8988T (cell line): ENCODE measurements around the gene GTF2IRD1.
A peak's percentile ranks its signal among the peaks of the same experiment; 100 is the strongest.
"Not testable (repeated sequence)": the region's sequence is repeated elsewhere in the genome, so short reads cannot be mapped to it uniquely, and the experiment has no call there.

Experiments used
- DNase-seq: peaks from one replicate; pipeline ENCODE4 v3.0.0; 2011

GTF2IRD1 gene, protein sequence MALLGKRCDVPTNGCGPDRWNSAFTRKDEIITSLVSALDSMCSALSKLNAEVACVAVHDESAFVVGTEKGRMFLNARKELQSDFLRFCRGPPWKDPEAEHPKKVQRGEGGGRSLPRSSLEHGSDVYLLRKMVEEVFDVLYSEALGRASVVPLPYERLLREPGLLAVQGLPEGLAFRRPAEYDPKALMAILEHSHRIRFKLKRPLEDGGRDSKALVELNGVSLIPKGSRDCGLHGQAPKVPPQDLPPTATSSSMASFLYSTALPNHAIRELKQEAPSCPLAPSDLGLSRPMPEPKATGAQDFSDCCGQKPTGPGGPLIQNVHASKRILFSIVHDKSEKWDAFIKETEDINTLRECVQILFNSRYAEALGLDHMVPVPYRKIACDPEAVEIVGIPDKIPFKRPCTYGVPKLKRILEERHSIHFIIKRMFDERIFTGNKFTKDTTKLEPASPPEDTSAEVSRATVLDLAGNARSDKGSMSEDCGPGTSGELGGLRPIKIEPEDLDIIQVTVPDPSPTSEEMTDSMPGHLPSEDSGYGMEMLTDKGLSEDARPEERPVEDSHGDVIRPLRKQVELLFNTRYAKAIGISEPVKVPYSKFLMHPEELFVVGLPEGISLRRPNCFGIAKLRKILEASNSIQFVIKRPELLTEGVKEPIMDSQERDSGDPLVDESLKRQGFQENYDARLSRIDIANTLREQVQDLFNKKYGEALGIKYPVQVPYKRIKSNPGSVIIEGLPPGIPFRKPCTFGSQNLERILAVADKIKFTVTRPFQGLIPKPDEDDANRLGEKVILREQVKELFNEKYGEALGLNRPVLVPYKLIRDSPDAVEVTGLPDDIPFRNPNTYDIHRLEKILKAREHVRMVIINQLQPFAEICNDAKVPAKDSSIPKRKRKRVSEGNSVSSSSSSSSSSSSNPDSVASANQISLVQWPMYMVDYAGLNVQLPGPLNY

GRCh38 chr7:74453322-74454011 is at the start of gene GTF2IRD1:
Gene GTF2IRD1 (plus strand): TSS chr7:74453906. CDS start chr7:74508081, 54,175 bp downstream.
- DNase-seq: peak; percentile 90

DNA sequence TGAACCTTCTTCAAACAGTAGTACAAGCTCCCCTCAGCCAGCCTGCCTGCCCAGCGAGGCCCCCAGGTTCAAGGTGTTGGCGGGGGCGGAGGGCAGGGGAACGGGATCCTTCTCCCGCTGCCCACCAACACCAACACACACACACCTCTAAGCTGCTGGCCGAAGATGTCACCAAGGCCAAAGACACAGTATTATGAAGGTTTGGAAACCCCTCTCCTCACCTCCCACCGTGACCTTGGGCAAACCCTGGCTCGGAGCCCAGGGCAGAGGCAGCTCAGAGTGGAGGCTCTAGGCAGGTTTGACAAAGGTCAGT is 49.4 kb upstream of the GTF2IRD1 start:
- no peak for DNase-seq

DNA sequence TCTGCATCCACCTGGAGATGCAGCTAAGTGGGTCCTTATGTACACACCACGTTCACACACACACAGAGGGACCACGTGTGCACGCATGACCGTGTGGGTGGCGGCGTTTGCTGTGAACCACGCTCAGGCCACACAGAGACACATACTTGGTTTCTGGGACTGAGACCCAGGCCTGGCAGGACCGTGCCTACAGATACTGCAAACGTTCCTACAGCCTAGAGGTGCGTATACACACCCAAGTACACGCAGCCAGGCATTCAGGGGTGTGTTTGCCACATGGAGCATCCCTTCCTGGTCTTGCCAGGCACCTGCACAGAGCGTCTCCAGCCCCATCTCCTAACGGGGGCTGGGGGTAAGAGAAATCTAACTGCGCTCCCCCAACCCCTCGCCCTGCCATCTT is 49.0 kb upstream of the GTF2IRD1 start:
- DNase-seq: no peak

DNA sequence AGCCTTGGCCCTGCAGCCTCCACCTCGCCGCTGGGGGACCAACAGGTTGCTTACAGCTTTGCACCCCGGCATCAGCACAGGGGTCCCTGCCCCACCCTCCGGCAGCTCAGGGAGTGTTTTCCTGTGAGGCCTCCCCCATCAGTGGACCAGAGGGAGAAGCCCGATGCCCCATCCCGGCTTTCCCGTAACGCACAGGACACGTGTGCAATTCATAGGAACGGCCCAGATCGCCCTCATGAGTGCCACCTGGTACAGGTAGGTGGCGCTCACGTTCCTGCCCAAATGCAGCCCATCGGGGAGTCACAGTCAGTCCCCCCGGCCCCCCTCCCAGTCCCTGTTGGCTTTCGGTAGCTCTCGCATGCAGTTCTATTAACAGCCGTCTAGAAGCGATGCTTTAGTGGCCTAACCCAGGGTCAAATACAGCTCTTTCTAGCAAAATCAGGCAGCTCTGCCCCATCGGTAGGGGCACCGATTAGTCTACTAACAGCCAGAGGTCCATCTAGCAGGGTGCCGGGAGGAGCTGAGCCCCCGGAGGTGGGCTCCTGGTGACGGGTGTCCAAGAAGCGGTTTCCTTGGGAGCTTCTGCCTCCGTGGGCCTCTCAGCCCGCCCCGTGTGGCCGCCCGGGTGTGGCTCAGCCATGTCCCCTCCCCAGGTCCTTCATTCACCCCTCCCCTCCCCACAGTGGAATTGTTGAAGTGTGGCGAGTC is 48.4 kb upstream of the GTF2IRD1 start:
- DNase-seq: no peak

DNA sequence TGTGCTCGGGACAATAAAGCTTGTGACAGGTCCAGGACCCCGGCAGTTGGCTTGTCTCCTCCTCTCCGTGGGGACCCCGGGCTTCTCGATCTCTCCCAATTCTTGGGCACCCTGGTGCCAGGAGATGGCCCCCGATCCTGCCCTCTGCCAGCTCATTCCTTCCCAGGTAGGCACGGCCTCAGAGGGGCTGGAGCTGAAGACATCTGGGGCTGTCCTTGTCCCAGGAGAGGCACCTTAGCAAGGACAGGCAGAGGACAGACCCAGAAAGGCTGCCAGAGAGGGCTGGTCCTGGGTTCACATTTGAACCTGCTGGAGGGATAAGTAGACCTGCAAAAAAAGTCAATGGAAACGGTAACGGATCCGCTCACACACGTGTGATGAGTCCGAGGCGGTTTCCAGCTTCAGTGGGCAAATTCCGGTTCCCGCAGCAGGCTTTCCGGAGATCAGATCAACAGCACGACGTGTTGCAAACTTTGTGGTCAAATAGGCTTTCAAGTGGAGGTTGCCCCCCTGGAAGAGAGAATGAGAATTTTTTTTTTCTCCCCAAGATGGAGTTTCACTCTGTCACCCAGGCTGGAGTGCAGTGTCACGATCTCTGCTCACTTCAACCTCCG is 47.7 kb upstream of the GTF2IRD1 start:
- no peak for DNase-seq

- no peak for DNase-seq
Measured at GRCh38 chr7:74407958-74408357, 45.7 kb upstream of the GTF2IRD1 start.

GRCh38 chr7:74409571-74409970 is 44.1 kb upstream of the GTF2IRD1 start:
- DNase-seq: no peak

DNA sequence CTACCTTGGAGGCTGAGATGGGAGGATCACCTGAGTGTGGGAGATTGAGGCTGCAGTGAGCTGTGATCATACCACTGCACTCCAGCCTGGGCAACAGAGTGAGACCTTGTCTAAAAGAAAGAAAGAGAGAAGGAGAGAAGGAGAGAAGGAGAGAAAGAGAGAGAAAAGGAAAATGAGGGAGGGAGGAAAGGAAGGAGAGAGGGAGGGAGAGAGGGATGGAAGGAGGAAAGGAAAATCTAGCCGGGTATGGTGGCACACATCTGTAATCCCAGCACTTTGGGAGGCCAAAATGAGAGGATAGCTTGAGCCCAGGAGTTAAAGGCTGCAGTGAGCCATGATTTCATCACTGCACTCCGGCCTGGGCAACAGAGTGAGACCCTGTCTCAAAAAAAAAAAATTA is 42.9 kb upstream of the GTF2IRD1 start:
- no peak for DNase-seq

- DNase-seq: not testable (repeated sequence)
Measured at GRCh38 chr7:74411571-74411970, 42.1 kb upstream of the GTF2IRD1 start.

DNA sequence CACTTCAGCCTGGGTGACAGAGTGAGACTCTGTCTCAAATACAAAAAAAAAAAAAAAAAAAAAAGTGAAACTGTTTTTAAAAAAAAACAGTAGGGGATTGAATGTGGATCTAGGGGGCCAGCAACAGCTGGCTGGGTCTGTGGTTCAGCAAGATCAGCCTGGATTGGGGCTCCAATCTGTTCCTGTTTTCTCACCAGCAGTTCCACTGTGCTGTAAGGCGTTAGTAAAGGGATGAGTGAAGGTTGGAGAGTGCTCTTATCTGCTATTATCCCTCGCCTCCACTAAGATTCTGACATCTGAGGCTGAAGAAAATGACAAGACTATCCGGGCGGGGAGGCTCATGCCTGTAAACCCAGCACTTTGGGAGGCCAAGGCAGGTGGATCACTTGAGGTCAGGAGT is 41.6 kb upstream of the GTF2IRD1 start:
- DNase-seq: no peak

DNA sequence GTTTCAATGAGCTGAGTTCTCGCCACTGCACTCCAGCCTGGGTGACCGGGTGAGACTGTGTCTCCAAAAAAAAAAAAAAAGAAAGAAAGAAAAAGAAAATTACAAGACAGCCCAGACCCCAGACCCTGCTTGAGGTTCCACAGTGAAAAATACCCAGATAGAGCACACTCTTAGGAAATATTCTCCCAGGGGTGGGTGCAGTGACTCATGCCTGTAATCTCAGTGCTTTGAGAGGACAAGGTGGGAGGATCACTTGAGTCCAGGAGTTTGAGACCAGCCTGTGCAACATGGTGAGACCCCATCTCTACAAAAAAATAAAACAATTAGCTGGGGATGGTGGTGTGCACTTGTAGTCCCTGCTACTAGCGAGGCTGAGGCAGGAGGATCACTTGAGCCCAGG is 41.1 kb upstream of the GTF2IRD1 start:
- no peak for DNase-seq

DNA sequence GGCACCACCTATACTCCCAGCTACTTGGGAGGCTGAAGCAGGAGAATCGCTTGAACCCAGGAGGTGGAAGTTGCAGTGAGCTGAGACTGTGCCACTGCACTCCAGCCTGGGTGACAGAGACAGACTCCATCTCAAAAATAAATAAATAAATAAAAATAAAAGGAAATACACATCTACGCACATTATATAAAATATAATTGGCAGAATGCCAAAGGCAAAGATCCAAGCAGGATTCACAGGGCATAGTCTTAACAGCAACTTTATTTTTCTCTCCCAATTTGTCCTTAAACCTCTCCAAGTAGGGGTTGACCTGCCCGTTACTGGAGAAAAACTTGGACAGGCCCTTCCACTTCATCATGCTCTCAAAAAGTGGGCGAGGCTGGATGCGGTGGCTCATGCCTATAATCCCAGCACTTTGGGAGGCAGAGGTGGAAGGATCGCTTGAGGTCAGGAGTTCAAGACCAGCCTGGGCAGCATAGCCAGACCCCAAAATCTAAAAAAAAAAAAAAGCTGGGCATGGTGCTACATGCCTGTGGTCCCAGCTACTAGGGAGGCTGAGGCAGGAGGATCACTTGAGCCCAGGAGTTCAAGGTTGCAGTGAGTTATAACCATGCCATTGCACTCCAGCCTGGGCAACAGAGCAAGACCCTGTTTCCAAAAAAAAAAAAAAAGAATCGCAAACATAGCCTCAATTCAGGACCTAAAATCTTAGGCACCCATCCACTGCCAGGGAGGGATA is 38.9 kb upstream of the GTF2IRD1 start:
- DNase-seq: not testable (repeated sequence)

- peak; percentile 78 for DNase-seq
Measured at GRCh38 chr7:74417419-74417971, 36.2 kb upstream of the GTF2IRD1 start.

GRCh38 chr7:74418076-74418475 is 35.6 kb upstream of the GTF2IRD1 start:
- DNase-seq: no peak

- DNase-seq: no peak
Measured at GRCh38 chr7:74418538-74418937, 35.2 kb upstream of the GTF2IRD1 start.

DNA sequence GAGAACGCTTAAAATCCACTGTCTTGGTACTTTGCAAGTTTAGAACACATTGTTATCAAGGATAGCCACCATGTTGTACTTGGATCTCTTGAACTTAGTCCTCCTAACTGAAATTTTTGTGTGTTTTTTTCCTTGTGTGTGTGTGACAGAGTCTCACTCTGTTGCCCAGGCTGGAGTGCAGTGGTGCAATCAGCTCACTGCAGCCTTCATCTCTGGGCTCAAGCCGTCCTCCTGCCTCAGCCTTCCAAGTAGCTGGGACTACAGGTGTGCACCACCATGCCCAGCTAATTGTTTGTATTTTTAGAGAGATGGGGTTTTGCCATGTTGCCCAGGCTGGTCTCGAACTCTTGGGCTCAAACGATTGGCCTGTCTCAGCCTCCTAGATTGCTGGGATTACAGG is 34.5 kb upstream of the GTF2IRD1 start:
- not testable (repeated sequence) for DNase-seq

DNA sequence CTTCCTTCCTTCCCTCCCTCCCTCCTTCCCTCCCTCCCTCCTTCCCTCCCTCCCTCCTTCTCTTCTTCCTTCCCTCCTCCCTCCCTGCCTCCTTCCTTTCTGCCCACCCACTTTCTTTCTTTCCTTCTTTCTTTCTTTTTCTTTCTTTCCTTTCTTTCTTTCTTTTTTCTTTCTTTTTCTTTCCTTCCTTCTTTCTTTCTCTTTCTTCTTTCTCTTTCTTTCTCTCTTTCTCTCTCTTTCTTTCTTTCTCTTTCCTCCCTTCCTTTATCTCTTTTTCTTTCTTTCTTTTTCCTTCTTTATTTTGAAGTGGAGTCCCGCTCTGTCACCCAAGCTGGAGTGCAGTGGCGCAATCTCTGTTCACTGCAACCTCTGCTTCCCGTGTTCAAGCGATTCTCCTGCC is 33.7 kb upstream of the GTF2IRD1 start:
- no peak for DNase-seq

- DNase-seq: no peak
Measured at GRCh38 chr7:74424291-74424880, 29.3 kb upstream of the GTF2IRD1 start.

- DNase-seq: no peak
Measured at GRCh38 chr7:74428023-74428422, 25.7 kb upstream of the GTF2IRD1 start.

DNA sequence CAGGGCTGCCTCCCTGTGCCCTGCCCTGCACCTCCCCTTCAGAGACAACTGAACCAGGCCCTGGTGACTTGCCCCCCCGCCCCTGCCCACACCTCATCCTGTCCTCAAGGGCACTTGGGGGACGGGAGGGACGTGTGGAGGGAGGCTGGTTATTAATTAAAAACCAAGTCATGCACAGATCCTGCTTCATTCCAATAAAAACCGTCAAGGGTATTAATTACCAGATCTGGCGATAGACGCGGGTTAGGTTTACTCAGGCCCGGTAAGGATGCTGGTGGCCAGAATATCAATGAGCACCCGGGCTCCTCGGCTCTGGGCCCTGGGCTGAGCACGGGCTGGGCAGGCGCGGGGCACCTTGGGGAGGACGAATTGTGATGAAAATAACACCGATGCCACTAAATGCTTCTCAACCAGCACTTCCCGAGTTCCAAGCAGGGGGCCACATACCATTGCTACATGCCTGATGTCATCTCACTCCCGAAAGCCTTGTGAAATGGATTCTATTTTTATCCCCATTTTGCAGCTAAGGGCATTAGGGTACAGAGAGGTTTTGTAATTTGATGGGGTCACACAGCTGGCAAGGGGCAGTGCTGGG is 24.5 kb upstream of the GTF2IRD1 start:
- no peak for DNase-seq
